NCI-H526 treated with DMSO at 0.1 percent for 48 hours (cell line): Measurements from ENCODE around the gene GPR87.

Experiments
- DNase-seq: peaks from one replicate; lab custom pipeline; 2025; lab: John Stamatoyannopoulos, UW

GPR87 gene, protein sequence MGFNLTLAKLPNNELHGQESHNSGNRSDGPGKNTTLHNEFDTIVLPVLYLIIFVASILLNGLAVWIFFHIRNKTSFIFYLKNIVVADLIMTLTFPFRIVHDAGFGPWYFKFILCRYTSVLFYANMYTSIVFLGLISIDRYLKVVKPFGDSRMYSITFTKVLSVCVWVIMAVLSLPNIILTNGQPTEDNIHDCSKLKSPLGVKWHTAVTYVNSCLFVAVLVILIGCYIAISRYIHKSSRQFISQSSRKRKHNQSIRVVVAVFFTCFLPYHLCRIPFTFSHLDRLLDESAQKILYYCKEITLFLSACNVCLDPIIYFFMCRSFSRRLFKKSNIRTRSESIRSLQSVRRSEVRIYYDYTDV

GRCh38 chr3:151316267-151316991, at the start of gene GPR87:
TSS of gene GPR87 (minus strand) at chr3:151316820. CDS start at chr3:151300100, 16,720 bp downstream.
- DNase-seq: no peak

- DNase-seq: no peak
Observed at GRCh38 chr3:151362751-151363174, 46.1 kb upstream of the GPR87 start.

- peak; percentile 39 for DNase-seq
Observed at GRCh38 chr3:151357463-151357850, 40.8 kb upstream of the GPR87 start.

- DNase-seq: peak; percentile 31
Observed at GRCh38 chr3:151356794-151357462, 40.3 kb upstream of the GPR87 start.

GRCh38 chr3:151351648-151352047, 35.0 kb upstream of the GPR87 start:
- no peak for DNase-seq

DNA sequence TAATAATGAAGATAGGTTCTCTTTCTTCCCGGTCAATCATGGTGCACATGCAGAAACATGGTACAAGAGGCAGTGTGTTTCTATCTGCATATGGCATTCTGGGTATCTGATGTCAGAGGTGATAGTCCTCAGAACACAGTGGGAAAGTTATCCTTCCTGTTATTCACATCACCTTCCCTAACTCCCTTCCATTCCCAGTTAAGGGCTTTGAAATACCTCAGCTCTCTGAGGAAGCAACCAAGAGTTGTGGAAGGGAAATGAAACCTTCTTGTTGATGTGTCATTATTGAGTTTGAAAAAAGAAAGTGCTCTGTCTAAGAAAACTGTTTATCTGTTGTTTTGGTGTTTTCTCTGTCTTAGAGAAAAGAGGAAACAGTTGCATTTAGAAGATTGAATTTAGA, 34.6 kb upstream of the GPR87 start:
- DNase-seq: no peak

DNA sequence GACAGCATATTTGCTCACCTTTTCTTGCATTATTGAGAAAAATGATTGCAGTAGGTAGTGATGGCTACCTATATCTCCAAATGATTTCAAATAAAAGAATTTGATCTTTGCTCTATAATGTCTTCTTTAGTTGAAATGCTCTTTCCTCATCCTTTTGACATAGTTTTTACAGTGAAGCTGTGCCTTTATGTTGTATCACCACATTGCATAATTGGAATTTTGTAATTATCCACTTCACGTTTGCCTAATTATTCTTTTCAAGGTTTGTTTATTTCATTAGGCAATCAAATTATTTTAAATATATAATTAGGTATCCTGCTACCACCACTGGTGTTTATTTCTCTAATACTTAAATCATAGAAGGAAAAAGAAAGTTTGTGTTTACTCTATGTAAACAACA, 34.0 kb upstream of the GPR87 start:
- no peak for DNase-seq

GRCh38 chr3:151347432-151347831, 30.8 kb upstream of the GPR87 start:
- DNase-seq: no peak

GRCh38 chr3:151346292-151346691, 29.7 kb upstream of the GPR87 start:
- no peak for DNase-seq

DNA sequence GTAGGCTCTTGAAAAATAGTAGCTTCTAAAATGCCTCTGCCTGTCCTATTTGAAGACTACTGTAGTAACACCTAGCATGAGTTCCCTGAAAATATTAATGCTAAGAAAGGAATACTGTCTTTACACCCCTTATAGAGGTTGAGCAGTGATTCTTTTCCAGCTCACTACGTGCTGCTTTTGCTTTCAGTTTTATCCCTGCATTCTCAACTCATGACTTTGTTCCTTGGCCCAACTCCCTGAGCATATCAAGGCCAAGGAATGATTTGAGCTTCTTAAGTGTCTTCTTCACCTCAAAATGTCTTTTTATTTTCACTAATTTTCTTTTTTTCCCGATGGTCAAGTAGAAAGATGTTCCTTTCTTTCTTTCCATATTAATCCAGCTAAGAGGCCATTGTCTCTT, 29.2 kb upstream of the GPR87 start:
- DNase-seq: no peak

GRCh38 chr3:151331696-151332095, 15.1 kb upstream of the GPR87 start:
- DNase-seq: no peak

DNA sequence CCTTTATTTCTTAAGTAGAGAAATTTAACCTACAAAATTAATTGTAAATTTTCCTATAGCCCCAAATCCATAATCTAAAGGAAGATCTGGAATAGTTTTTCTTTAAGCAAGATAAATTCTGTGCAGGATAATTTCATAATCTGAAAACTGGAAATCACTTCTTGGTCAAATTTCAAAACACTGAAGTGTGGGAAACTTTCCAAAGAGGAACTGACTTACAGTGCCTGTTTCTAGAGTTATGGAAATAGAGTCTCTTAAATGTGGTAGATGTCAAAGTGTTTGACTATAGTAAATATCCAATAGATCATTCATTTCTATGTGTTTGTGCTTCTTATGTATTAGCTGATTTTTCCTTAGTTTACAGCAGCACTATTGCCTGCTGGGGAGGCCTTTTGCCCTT, 14.3 kb upstream of the GPR87 start:
- no peak for DNase-seq

DNA sequence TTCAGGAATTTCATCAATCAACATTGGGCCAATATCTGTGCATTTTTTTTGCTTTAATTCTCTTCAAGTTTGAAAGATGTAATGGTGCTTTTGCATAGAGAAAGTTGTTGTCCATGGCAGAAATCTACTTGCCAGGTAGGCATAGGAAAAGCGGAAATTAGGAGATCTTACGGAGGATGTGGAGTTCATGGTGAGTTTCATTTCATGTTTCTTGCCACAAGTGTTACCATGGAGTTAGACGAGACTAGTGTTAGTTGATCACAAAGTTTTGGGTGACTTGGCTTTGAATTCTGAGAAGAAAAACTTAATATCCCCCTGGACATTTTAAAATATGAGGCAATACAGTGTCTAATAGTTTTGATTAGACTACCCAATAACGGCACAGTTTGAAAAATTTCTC, 13.8 kb upstream of the GPR87 start:
- no peak for DNase-seq

DNA sequence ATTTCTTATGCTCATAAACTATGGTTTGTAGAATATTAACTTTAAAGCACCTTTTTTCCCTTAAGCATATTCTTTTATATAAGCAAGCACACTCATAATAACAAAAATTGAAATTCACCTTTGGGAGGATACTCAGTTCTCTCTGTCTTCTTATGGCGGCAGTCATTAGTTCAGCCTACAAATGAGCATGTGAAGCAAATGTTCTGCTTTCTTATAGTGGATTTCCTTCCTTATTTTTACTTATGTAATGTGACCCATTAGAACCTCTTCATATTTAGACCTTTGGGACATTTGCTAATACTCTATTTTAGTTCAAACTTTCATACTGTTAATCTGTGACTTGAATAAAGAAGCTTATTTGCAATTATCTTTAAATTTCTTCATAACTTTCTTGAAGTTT, 12.7 kb upstream of the GPR87 start, which contains the start of gene P2RY13:
Gene P2RY13, minus strand, starts transcription at position 187 of the 400 bp plus-strand sequence. Its CDS starts 21 bp downstream, at position 166.
- DNase-seq: no peak

DNA sequence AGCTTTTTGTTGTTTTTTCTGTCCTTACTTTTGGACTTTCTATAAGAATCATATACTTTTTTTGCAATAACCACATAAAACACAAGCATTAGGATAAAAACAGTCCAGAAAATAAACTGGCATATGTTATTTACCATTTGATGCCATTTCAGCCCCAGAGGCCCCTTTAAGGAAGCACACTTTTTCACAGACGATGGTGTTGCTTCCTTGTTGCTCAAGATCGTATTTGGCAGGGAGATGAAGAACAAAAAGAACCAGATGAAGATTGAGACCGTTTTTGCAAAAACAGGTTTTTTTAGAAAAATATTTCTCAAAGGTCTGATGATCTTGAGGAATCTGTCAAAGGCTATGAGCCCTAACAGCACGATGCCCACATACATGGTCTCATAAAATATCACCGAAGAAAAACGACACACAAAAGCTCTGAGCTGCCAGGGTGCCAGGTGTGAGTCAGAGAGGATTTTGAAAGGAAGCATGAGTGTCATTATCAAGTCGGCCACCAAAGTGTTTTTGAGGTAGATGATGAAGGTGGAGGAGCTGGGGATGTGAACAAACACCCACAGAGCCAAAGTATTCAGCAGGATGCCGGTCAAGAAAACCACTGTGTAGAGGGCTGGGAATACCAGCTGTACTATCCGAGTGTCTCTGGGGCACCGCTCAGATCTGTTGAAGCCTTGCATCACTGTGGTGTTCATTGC, 11.8 kb upstream of the GPR87 start:
- DNase-seq: no peak

DNA sequence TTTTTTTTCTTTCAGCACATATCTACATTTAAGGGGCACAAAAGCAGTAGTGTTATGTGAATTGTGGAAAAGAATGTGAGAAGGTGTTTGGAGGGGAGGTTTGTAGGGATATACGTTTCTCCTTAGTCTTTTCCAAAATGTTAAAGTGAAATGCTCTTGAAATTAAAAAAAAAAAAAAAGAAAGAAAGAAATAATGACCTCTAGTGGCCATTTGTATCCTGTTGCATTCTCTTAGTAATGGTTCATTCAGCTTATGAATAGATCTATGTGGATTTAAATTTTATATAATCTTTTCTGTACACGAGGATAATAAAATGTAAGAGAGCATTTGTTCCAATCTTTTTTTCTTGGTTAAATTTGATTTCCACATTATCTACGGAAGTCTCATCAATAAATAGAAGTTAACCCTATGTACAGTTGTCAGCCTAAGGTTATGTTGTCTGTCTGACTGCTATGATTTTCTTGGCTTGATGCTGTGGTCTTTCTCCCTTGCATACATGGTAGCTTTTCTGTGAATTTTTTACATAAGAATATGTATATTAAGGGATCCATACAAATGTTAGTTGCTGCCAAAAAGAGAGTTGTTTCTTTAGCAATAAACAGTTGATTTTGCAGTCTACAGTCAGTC, 11.1 kb upstream of the GPR87 start:
- DNase-seq: no peak

DNA sequence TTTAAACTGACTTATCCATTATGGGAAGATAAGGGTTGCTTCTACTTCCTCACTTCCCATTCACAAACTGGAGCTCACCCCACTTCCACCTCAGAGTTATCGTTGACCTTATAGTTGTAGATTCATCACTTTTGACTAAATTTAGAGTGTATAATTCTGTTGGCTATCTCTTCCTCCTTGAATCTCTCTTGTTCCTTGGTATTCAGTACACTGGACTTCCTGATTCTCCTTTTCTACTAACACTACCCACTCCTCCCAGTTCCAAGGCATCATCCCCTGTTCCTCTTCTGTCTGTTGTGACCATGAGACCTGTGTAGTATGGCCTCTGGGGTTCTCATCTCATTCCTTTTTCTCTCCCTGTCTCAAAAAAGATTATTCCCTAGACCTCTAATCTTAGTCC, 5.9 kb upstream of the GPR87 start:
- no peak for DNase-seq

- no peak for DNase-seq
Observed at GRCh38 chr3:151321526-151321925, 4.9 kb upstream of the GPR87 start.

DNA sequence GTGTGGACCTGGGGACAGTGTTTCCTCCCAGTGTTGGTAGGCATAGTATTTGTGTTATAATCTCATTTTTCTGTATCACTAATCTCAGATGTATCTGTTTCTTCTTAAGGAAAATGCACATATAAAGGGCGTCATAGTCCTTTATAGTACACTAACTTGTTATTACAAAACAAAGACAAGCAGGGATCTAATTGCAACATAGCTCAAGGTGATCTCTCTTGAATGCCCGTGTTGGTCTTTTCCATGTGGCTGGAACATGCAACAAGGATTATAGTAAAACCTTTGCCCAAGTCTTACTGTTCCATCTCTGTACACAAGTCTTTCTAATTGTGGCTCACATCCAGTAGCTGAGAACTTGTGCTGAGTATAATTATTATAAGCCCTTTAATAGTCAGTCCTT, 3.5 kb upstream of the GPR87 start:
- DNase-seq: no peak

GRCh38 chr3:151319628-151320027, 3.0 kb upstream of the GPR87 start:
- no peak for DNase-seq

DNA sequence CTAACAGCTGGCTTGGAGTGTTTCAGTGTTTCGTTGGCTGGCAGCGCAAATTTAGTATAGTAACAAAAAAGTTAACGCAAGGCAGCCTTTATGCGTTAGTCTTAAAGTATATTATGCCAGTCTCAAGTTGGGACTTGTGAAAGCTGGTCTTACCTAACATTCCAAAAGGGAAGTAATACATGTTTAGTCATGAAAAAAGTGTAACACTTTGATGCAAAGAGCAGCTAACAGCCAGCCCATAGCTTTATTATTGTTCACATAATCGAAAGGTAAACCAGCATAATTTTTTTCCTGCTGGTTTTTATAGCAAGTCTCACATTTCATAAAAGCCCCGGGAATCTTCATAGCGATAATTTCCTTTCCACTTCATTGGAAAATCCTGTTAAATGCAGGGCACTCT, 2.4 kb upstream of the GPR87 start:
- DNase-seq: no peak

- no peak for DNase-seq
Observed at GRCh38 chr3:151318313-151318712, 1.7 kb upstream of the GPR87 start.
